NCI-H460 (cell line): ENCODE measurements around the gene EHMT1. TPM values are rescaled to one million over a fixed set of nuclear protein-coding genes. Genes with fewer than 3 reads are reported as not detected.
"Not testable (repeated sequence)": the region's sequence is repeated elsewhere in the genome, so short reads cannot be mapped to it uniquely, and the experiment has no call there.

Experiments
- DNase-seq: peaks from one replicate; pipeline ENCODE4 v3.0.0-alpha.2; 2016; ENCODE audit warnings: low read depth; ENCODE audit errors: extremely low read depth
- total RNA-seq: library from RNA; depleted of rRNA; stranded (reverse); fragments of >200 nt; shearing (Covaris generic); gene quantifications from 2 replicates; pipeline ENCODE4 v1.2.3, GENCODE V29; 2014

EHMT1 gene
- total RNA-seq, 1 experiment from 2014 or later, result 44.7 TPM

DNA sequence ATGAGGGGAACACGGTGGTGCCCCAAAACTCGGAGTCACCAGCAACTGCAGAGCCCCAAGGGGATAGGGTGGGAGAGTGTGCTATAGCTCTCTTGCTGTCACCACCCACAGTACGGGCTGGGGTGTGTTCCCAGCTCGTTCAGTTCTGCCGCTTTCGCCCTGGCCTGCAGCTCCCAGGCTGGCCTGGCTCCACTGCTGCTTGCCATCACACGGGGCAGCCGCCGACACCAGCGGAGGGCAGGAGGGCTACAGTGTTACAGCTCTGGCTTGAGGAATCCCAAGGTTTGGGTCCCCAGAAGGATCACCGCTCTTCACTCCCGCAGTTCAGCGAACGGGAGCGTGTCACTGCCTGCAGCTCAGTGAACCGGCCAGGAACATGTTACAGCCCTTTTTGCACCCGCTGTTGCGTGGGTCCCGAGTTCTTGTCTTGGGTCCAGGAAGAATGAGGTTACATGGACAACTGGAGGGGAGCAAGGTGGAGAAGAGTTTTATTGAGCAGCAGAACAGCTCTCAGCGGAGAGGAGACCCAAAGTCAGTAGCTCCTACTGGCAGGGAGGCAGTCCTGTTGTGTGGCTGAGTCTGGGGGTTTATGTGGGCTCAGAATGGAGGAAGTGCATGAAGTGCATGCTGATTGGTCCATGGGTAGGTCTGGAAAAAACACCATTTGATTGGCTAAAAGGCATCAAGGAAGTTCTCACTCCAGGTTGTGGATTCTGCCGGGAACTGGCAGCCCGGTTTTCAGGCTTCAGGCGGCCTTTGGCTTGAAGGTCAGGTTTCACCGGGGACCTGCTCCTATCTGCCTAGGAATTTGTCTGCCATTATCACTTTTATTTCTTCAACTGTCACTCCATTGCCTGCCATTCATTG, 113.4 kb downstream of the EHMT1 start:
- DNase-seq, result no peak

DNA sequence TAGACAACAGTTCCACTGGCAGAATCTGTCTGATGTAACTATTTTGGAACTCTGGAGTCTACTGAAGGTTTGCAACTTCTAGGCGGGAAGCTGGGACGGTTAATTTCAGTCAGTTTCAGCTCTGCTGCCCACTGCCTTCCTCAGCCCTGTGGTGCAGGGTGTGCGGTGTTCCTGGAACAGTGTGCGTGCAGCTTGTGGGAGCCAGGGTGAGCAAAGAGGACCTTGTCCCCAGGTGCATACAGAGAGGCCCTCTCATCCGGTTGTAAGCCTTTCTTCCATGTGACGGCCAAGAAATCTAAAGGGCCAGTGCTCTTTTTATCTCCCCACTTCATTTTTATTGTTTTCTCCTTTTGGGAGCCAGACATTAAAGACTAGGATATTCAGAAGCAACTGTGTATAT, 114.6 kb downstream of the EHMT1 start:
- DNase-seq, result no peak

DNA sequence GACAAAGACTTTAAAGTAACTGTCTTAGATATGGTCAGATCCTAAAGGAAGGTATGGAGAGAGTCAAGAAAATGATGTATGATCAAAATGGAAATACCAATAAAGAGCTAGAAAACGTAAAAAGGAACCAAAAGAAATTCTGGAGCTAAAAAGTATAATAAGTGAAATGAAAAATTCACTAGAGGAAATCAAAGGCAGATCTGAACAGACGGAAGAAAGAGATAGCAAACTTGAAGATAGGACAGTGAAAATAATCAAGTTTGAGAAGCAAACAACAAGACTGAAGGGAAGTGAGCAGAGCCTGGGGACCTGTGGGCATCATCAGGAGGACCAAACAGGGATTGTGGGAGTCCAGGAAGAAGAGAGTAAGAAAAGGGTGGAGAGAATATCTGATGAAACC, 115.4 kb downstream of the EHMT1 start:
- no peak for DNase-seq

DNA sequence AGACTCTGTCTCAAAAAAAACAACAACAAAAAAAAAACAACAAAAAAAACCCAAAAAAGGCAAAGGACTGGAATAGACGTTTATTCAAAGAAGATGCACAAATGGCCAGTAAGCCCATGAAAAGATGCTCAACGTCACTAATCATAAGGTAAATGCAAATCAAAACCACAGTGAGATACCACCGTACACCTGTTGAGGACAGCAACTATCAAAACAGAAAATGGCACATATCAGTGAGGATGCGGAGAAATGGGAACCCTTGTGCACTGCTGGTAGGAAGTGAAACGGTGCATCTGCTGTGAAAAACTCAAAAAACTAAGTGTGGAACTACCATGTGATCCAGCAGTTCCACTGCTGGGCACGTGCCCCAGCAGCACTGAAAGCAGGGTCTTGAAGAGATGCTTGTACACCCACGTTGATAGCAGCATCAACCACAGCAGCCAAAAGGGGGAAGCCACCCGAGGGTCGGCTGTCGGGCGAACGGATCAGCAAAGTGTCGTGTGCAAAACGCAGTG, 119.4 kb downstream of the EHMT1 start:
- DNase-seq, result not testable (repeated sequence)

DNA sequence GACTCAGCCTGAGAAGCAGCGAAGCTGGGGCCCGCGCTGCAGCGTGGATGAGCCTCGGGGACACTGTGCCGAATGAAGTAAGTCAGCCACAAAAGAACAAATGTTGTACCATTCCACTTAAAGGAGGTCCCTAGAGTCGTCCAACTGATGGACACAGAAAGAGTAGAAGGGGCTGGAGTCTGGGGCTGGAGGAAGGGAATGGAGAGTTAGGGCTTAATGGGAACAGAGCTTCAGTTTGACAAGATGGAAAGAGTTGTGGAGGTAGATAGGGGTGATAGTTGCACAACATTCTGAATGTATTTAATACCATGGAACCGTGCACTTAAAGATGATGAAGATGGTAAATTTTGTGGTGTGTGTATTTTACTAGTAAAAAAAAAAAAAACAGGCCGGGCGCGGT, 119.9 kb downstream of the EHMT1 start:
- DNase-seq, result no peak

DNA sequence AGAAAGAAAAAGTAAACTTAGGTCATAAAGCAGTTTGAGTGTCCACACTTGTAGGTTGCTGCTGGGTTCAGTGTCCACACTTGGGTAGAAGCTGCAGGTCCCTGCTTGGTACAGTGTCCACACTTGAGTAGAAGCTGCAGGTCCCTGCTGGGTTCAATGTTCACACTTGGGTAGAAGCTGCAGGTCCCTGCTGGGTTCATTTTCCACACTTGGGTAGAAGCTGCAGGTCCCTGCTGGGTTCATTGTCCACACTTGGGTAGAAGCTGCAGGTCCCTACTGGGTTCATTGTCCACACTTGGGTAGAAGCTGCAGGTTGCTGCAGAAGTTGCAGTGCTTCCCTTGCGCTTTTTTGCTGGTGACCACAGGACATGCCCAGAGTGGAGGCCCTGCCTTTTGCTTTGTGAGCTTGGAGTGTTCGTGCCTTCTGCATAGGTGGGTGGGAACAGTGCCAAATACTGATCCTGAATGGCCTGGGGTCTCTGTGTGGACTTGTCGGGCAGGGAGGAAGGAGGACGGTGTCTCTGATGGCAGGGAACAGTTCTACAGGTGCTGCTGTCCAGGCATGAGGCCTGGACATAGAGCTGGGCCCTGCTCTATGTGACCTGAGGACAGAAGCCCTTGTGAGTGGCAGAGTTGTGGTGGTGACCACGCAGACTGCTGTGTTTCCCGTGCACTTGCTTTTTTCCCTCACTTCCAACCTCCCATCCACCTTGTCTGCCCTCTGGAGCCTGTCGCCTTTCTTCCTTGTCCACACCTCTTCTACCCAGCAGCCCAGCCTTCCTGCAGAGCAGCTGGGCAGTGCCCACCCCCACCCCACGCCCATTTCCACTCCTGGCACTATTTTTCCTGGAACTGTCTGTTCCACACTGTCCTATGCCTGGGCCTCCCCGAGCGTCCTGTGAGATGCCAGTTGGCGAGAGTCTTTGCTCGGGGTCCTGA, 120.8 kb downstream of the EHMT1 start:
- DNase-seq, result no peak

DNA sequence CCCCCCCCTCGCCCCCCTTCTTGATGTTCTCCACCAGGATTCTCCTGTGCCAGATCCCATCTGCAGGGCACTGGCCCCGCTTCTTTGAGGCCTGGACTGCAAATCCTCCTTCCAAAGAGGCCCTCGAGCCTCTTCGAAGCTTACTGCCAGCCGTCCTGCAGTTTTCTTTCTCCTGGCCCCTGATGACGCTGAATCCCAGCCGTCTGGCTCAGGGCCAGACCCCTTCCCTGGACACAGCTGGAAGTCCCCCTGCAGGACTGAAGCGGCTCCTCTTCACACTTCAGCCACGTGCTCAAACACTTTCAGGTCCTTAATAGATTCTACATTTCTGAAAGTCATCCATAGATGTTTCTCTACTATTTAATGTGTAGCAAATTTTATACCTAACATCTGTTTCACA, 121.5 kb downstream of the EHMT1 start:
- DNase-seq, result no peak

DNA sequence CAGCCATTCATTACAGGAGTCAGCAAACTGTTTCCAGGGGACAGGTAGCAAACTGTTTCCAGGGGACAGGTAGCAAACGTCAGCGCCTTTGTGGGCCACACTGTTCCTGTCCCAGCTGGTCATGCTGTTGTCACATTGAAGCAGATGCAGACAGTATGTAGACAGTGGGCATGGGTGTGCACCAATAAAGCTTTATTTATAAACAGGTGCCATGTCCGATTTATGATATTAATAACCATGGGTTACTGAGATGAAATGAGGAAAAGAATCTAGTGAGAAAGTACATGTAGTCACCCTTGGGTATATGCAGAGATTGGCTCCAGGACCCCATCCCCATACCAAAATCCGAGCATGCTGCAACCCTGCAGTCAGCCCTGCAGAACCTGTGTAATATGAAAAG, 122.5 kb downstream of the EHMT1 start:
- DNase-seq, result no peak

DNA sequence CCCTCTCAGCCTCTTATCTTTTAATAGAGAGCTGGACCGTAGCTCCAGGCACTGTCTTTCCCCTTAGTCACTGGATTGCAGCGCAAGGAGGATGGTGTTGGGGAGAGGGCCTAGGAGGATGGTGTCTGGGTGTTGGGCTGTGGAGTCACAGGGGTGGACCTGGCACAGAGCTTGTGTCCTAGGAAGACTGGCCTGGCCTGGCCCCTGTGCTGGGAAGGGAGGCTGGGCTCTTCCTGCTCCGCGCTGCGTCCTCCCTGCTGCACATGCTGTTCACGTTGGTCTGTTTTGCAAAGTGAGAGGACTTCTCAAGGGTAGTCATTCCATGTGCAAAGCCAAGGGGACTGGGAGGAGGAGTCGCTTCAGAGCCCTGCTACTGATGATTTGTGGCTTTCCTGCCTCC, 123.9 kb downstream of the EHMT1 start:
- DNase-seq, result no peak

DNA sequence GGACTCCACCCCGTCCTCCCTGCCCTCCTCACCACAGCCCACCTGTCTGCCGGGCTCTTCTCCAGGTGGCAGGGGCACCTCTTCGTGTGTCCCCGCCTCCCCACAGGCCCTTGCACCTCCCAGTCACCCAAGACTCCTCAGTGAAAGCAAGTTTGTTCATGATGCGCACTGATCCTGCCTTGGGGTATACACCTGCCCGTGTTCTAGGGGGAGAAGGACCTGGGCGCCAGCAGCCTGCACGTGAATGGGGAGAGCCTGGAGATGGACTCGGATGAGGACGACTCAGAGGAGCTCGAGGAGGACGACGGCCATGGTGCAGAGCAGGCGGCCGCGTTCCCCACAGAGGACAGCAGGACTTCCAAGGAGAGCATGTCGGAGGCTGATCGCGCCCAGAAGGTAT, 124.9 kb downstream of the EHMT1 start:
- DNase-seq, result no peak

DNA sequence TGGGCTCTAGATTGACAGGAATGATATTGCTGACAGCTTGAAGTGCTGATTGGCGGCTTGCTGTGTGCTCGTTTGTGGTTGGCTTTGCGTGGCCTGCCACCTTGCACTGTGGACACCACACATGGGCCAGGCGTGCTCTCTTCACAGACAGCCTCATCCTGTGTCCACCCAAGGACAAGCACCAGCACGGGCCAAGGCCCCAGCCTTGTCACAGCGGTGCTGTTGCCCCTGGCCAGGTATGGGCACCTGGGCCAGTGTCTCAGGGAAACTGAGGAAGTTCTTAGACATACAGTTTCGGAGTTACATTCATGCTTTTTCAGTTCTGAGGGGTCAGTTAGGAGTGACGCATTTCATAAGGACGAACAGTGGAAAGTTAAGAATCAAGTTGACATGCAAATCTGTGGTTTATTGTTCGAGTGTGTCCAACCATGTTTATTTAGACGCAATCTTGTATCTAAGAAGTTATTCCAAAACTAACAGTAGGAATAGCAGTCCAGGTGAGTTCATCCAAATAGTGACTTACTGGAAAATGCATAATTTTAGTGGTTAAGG, 125.9 kb downstream of the EHMT1 start:
- no peak for DNase-seq

DNA sequence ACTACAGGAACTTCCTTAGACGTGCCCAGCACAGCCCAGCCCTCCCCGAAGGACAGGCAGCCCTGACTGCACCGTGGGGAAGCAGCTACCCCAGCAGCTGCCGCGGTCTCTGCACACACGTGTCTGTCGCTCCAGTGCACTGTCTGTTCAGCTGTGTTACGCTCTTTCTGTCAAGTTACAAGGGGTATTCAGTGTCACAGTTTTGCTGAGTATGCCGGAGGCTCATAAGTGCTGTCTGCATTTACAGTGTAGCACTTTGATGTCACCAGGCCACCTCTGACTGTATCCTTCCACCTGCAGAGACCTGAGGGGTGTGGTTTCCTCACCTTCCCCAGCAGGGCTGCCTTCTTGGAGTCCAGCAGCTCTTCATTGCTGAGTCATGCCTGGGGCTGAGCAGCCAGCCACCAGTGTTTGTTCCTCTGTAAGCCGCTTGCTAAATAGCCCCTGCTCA, 126.8 kb downstream of the EHMT1 start:
- peak; percentile 62 for DNase-seq

DNA sequence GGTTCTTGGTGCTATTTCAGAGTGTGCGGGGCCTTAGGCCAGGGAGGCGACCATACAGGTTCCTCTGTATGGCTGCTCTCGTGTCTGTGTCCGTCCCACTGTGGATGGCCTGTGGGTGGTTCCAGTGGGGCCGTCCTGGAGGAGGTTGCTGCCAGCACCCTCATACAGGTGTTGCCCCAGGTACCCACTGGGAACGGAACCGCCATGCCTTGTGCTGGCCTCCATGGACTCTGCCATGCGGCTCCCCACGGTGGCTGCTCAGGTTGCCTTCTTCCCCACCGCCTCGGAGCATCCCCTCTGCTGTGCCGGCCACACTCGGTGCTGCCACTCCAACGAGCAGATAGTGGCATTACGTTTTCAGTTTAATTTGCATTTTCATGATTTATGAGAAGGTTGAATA, 129.5 kb downstream of the EHMT1 start:
- DNase-seq, result no peak

DNA sequence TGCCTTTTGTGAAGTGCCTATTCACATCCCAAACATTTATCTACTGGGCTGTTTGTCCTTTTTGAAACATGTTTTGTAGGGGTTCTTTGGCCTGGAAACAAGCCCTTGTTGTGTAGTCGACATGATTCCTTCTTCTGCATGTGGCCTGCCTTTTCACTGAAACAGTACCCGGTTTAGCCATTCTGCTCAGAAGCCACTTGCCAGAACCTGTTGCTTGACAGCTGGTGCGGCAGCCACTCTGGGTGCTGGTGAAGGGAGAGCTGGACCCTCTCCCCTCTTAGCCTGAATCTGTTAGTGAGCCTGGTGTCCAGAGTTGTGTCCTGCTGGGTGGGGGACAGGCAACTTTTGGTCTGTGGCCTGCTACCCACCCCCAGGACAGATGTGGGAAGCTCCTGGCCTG, 129.9 kb downstream of the EHMT1 start:
- no peak for DNase-seq

DNA sequence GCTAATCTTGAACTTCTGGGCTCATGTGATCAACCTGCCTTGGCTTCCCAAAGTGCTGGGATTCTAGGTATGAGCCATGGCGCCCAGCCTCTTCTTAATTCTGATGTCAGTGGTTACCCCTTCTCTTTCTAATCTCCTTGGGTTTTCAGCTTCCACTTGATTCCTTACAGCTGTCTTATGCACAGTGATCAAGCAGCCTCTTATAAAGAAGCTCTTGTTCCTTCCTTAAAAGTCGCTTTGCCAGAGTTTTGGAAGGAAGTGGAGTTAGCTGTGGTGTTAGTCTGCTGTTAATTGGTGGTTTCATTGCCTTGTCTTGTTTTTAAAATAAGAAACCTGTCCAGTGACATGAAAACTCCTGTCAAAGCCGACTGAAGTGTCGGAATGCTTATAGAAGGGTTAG, 130.7 kb downstream of the EHMT1 start:
- no peak for DNase-seq

DNA sequence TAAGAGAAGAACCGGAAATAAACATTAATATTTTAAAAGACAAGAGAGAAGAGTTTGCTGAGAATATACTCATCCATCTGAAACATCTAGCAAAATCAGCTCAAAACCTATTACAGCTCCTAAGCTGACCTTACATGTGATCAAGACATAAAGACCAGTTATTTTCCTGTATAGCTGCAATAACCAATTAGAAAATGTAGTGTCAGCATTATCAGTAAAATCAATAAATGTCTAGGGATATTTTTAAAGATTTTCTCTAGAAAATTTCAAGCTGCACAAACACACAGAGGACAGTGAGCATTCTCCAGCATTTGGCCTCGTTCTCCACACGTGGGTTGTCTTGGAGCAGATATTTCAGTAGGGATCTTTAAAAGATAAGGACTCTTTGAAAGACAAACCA, 131.2 kb downstream of the EHMT1 start:
- DNase-seq, result no peak

DNA sequence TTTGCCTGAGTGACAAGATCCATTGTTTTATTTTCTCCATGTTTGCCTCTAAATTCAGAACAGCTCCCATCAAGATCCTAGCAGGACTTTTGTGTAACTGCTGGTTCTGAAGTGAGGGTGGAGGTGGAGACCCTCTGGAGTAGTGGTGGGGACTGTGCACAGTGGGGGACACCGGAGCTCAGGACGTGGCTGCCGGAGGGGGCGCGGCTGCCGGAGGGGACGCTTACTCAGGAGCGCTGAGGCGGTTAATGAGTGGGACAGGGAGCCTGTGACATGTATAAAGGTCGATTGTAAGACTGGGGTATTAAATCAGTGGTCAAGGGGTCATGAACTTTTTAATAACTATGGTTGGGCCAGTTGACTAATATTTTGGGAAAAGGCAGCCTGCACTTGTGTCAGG, 131.8 kb downstream of the EHMT1 start:
- DNase-seq, result no peak

DNA sequence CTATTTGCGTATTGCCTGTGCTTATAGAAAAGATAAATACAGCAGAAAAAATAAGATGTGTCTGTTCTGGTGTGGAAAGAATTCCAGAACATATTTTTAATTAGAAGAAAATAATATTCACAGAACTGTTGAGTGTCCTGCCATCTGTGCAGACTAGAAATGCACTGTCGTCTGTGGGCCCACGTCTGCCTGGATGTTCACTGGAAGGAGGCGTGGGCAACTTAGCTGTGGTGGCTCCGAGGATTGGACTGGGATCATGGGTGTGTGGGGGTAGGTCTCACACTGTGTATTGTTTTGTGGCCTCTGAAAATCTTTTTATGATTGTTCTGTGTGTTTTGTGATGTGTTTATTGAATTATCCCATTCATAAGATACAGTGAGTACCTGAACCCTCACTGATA, 132.8 kb downstream of the EHMT1 start:
- no peak for DNase-seq

DNA sequence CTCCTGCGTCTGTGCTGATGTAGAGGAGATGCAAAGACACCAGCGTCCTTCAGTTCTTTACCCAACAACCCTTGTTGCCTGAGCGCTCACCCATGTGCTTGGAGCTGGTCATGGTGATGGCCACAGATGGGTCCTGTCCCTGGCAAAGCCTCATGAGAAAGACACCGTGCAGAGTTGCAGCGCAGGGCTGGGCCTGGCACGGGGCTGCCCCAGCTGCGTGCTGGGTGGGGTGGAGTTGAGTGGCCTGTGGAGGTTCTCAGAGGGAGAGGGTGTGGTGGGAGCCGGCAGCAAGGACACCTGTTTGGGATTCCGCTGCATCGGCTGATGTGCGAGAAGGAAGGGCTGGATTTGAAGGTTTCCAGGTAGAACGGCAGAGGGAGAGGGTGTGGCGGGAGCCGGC, 133.6 kb downstream of the EHMT1 start:
- no peak for DNase-seq

DNA sequence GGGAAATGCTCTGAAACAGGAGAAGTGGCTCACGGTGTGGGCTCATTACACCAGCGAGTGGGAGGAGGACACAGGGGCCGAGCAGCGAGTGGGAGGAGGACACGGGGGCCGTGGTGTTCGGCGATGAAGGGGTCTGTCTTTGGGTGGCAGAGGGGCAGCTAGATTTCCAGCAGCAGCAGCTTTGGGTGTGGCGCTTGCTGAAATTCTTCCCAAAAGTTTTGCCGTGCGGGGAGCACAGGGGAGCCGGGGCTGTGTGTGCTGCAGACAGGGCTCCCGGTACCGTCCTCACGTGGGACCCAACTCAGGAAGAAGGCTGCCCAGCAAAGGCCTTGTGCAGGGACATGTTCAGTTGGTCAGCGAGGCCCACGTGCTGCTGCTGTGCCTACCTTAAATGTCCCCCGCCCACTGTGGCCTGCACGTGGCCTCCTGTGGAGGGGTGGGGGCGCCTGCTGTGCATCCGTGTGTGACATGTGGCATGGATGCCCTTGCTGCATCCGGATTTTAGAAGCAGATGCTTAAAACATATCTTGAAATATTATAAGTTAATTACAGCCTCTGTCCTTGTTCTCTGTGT, 134.5 kb downstream of the EHMT1 start:
- DNase-seq, result no peak
